Chondrocyte (in vitro differentiated cells): Measurements from ENCODE around the gene IP6K1. TPM values are rescaled to one million over a fixed set of nuclear protein-coding genes. Genes with fewer than 3 reads are reported as not detected.

ENCODE experiments used
- DNase-seq: peaks from one replicate; pipeline ENCODE4 v3.0.0; 2021; ENCODE audit warnings: mixed read lengths, low spot score
- H3K27ac Mint-ChIP-seq: one replicate; pipeline ENCODE4 v1.8.0; 2021; ENCODE audit warnings: mild to moderate bottlenecking, moderate library complexity, mixed read lengths; ENCODE audit not compliant: unreplicated experiment
- H3K27me3 Mint-ChIP-seq: 2 replicates; pipeline ENCODE4 v1.8.0; 2021; ENCODE audit warnings: low read depth, mixed read lengths
- H3K36me3 Mint-ChIP-seq: 2 replicates; pipeline ENCODE4 v1.8.0; 2021; ENCODE audit warnings: low read depth, mixed read lengths
- H3K4me1 Mint-ChIP-seq: 2 replicates; pipeline ENCODE4 v1.8.0; 2021; ENCODE audit warnings: low read depth, mild to moderate bottlenecking, mixed read lengths
- H3K4me3 Mint-ChIP-seq: one replicate; pipeline ENCODE4 v1.8.0; 2021; ENCODE audit warnings: mild to moderate bottlenecking, moderate library complexity, mixed read lengths; ENCODE audit not compliant: unreplicated experiment
- H3K9me3 Mint-ChIP-seq: 2 replicates; pipeline ENCODE4 v1.8.0; 2021; ENCODE audit warnings: low read depth, mixed read lengths
- CTCF ChIP-seq: fragments of 200-600 bp; sonication (generic); IDR thresholded peaks from 2 replicates; pipeline ENCODE4 v1.5.0; 2021; ENCODE audit warnings: antibody characterized with exemption, mild to moderate bottlenecking, moderate library complexity
- total RNA-seq: library from RNA; stranded (reverse); gene quantifications from 3 replicates; pipeline ENCODE4 v1.2.1, GENCODE V29; 2021

Gene IP6K1
- total RNA-seq, 1 donor from 2014 or later, result 40.1 TPM

- H3K4me3 Mint-ChIP-seq, result peak overlapping the region; percentile 71
- peaks cover 19% of the 10 kb centered on the region for H3K4me1 Mint-ChIP-seq
- H3K9me3 Mint-ChIP-seq, result no peaks in the 10 kb centered on the region
- DNase-seq, result no peak
- TF ChIP-seq CTCF, result no peak
- H3K27me3 Mint-ChIP-seq, result no peaks in the 10 kb centered on the region
- peaks cover 3% of the 10 kb centered on the region for H3K36me3 Mint-ChIP-seq
- H3K27ac Mint-ChIP-seq, result peak overlapping the region; percentile 95
Measured at GRCh38 chr3:49812916-49813496, 26.7 kb upstream of the IP6K1 start.

GRCh38 chr3:49807431-49808114, 21.2 kb upstream of the IP6K1 start:
- Mint-ChIP-seq H3K27me3 (no peaks in the 10 kb centered on the region), H3K4me3 (no peak overlapping the region), H3K36me3 (peaks cover 3% of the 10 kb centered on the region), H3K4me1 (peaks cover 44% of the 10 kb centered on the region), H3K9me3 (no peaks in the 10 kb centered on the region), H3K27ac (peak overlapping the region; percentile 36)
- TF ChIP-seq CTCF, result no peak
- no peak for DNase-seq

GRCh38 chr3:49806850-49807249, 20.5 kb upstream of the IP6K1 start:
- H3K9me3 Mint-ChIP-seq, result no peaks in the 10 kb centered on the region
- H3K4me1 Mint-ChIP-seq, result peaks cover 49% of the 10 kb centered on the region
- H3K36me3 Mint-ChIP-seq, result peaks cover 3% of the 10 kb centered on the region
- TF ChIP-seq CTCF, result no peak
- no peak for DNase-seq
- H3K27me3 Mint-ChIP-seq, result peaks cover 2% of the 10 kb centered on the region
- H3K4me3 Mint-ChIP-seq, result no peak overlapping the region
- peak overlapping the region; percentile 92 for H3K27ac Mint-ChIP-seq

GRCh38 chr3:49805897-49806701, 19.8 kb upstream of the IP6K1 start:
- Mint-ChIP-seq H3K27ac (peak overlapping the region; percentile 92), H3K9me3 (no peaks in the 10 kb centered on the region), H3K4me3 (peak overlapping the region; percentile 59), H3K36me3 (peaks cover 3% of the 10 kb centered on the region), H3K27me3 (peaks cover 2% of the 10 kb centered on the region), H3K4me1 (peaks cover 49% of the 10 kb centered on the region)
- no peak for DNase-seq
- TF ChIP-seq CTCF, result no peak

GRCh38 chr3:49805367-49805782, 19.0 kb upstream of the IP6K1 start:
- Mint-ChIP-seq H3K36me3 (peaks cover 3% of the 10 kb centered on the region), H3K4me3 (peak overlapping the region; percentile 59), H3K27me3 (peaks cover 2% of the 10 kb centered on the region)

More at GRCh38 chr3:49805367-49805782, 19.0 kb upstream of the IP6K1 start:
- Mint-ChIP-seq H3K27ac (peak overlapping the region; percentile 92), H3K4me1 (peaks cover 49% of the 10 kb centered on the region), H3K9me3 (no peaks in the 10 kb centered on the region)
- no peak for TF ChIP-seq CTCF
- no peak for DNase-seq
